Endothelial cell of umbilical vein (primary cell): ENCODE data around the gene NDUFA7.

Experiments used
- EZH2 ChIP-seq: IDR thresholded peaks from 2 replicates; pipeline ENCODE4 v1.6.1; 2012; ENCODE audit warnings: borderline replicate concordance, low read depth, mild to moderate bottlenecking, moderate library complexity, low read length, inconsistent platforms; ENCODE audit not compliant: severe bottlenecking
- FOS ChIP-seq: IDR thresholded peaks from 2 replicates; pipeline ENCODE4 v1.6.1; 2011; ENCODE audit warnings: mild to moderate bottlenecking, low read length, moderate library complexity, borderline replicate concordance; ENCODE audit not compliant: insufficient read depth
- JUN ChIP-seq: IDR thresholded peaks from 2 replicates; pipeline ENCODE4 v1.6.1; 2011; ENCODE audit warnings: borderline replicate concordance, low read depth; ENCODE audit not compliant: insufficient read length, insufficient read depth
- MAX ChIP-seq: IDR thresholded peaks from 2 replicates; pipeline ENCODE4 v1.6.1; 2011; ENCODE audit not compliant: insufficient read depth, insufficient read length
- MYC ChIP-seq: IDR thresholded peaks from one replicate; pipeline ENCODE4 v1.6.1; 2011; ENCODE audit warnings: mild to moderate bottlenecking, low read depth, low read length
- POLR2A ChIP-seq: IDR thresholded peaks from 2 replicates; pipeline ENCODE4 v1.6.1; 2012; ENCODE audit warnings: low read depth, mild to moderate bottlenecking, control low read depth, low read length
- POLR2AphosphoS5 ChIP-seq: IDR thresholded peaks from 2 replicates; pipeline ENCODE4 v1.6.1; 2012; ENCODE audit warnings: low read depth, mild to moderate bottlenecking, control low read depth, low read length, moderate library complexity; ENCODE audit not compliant: insufficient read depth
- TF ChIP-seq, protein P1 (sequence below), 2 donors: IDR thresholded peaks; 1 replicate in 1 of 2; 2 replicates in 1 of 2; pipeline ENCODE4 v1.5.1; 2011; ENCODE audit warnings: low read length in 2 of 2, mild to moderate bottlenecking in 2 of 2, moderate library complexity in 2 of 2, control low read depth in 1 of 2, inconsistent platforms in 1 of 2, low read depth in 1 of 2; ENCODE audit not compliant: insufficient read depth in 1 of 2; ENCODE audit errors: extremely low read depth in 1 of 2

- no peak for TF ChIP-seq POLR2A
- TF ChIP-seq MAX, result no peak
- TF ChIP-seq, protein P1, sequence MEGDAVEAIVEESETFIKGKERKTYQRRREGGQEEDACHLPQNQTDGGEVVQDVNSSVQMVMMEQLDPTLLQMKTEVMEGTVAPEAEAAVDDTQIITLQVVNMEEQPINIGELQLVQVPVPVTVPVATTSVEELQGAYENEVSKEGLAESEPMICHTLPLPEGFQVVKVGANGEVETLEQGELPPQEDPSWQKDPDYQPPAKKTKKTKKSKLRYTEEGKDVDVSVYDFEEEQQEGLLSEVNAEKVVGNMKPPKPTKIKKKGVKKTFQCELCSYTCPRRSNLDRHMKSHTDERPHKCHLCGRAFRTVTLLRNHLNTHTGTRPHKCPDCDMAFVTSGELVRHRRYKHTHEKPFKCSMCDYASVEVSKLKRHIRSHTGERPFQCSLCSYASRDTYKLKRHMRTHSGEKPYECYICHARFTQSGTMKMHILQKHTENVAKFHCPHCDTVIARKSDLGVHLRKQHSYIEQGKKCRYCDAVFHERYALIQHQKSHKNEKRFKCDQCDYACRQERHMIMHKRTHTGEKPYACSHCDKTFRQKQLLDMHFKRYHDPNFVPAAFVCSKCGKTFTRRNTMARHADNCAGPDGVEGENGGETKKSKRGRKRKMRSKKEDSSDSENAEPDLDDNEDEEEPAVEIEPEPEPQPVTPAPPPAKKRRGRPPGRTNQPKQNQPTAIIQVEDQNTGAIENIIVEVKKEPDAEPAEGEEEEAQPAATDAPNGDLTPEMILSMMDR (IDR thresholded peaks at IDR 0.05; ENCODE audit: extremely low read depth in 1 of 2, insufficient read depth in 1 of 2, low read depth in 1 of 2, low read length in 2 of 2), result no peak
- TF ChIP-seq POLR2AphosphoS5, result no peak
- no peak for TF ChIP-seq EZH2
- TF ChIP-seq MYC, result no peak
- no peak for TF ChIP-seq FOS
- no peak for TF ChIP-seq JUN
These were observed 14.9 kb upstream of the NDUFA7 start for GRCh38 chr19:8336072-8336569.
